GM23248 (cell line): Measurements from ENCODE around the gene UBALD1. TPM values are rescaled to one million over a fixed set of nuclear protein-coding genes. Genes with fewer than 3 reads are reported as not detected.

Experiments used
- DNase-seq: peaks from one replicate; pipeline ENCODE4 v3.0.0-alpha.2; 2015
- H2AFZ ChIP-seq: fragments of 200-600 bp; sonication (generic); 2 replicates; pipeline ENCODE4 v1.6.1; 2016; ENCODE audit warnings: antibody characterized with exemption
- H3F3A ChIP-seq: fragments of 200-600 bp; sonication (generic); 2 replicates; pipeline ENCODE4 v1.6.1; 2016; ENCODE audit warnings: mild to moderate bottlenecking, antibody characterized with exemption, mixed run types; ENCODE audit not compliant: insufficient read depth
- H3K27ac ChIP-seq: fragments of 200-600 bp; sonication (generic); 2 replicates; pipeline ENCODE4 v1.5.1; 2016; ENCODE audit warnings: mild to moderate bottlenecking
- H3K27me3 ChIP-seq: fragments of 200-600 bp; sonication (generic); replicated peaks from 2 replicates; pipeline ENCODE4 v1.6.1; 2016; ENCODE audit warnings: mild to moderate bottlenecking; ENCODE audit not compliant: insufficient read depth
- H3K36me3 ChIP-seq: fragments of 200-600 bp; sonication (generic); 2 replicates; pipeline ENCODE4 v1.6.1; 2016; ENCODE audit warnings: low read depth, mild to moderate bottlenecking
- H3K4me1 ChIP-seq: fragments of 200-600 bp; sonication (generic); 2 replicates; pipeline ENCODE4 v1.6.1; 2016; ENCODE audit warnings: mild to moderate bottlenecking; ENCODE audit not compliant: insufficient read depth
- H3K4me2 ChIP-seq: fragments of 200-600 bp; sonication (generic); one replicate; pipeline ENCODE4 v1.6.1; 2016; ENCODE audit warnings: mild to moderate bottlenecking; ENCODE audit not compliant: unreplicated experiment
- H3K4me3 ChIP-seq: fragments of 200-600 bp; sonication (generic); 2 replicates; pipeline ENCODE4 v1.5.1; 2016; ENCODE audit warnings: mild to moderate bottlenecking
- H3K79me2 ChIP-seq: fragments of 200-600 bp; sonication (generic); 2 replicates; pipeline ENCODE4 v1.6.1; 2016; ENCODE audit warnings: mild to moderate bottlenecking; ENCODE audit not compliant: insufficient read depth
- H3K9ac ChIP-seq: fragments of 200-600 bp; sonication (generic); 2 replicates; pipeline ENCODE4 v1.6.1; 2016; ENCODE audit warnings: mild to moderate bottlenecking
- H3K9me2 ChIP-seq: fragments of 200-600 bp; sonication (generic); 2 replicates; pipeline ENCODE4 v1.6.1; 2016; ENCODE audit warnings: mixed run types, mild to moderate bottlenecking, moderate library complexity; ENCODE audit not compliant: insufficient read depth
- H3K9me3 ChIP-seq: fragments of 200-600 bp; sonication (generic); one replicate; pipeline ENCODE4 v1.6.1; 2017; ENCODE audit warnings: low read depth
- H4K20me1 ChIP-seq: fragments of 200-600 bp; sonication (generic); 2 replicates; pipeline ENCODE4 v1.6.0; 2016; ENCODE audit not compliant: insufficient read depth
- EZH2 ChIP-seq: fragments of 200-600 bp; sonication (generic); IDR thresholded peaks from 2 replicates; pipeline ENCODE4 v1.6.1; 2018; ENCODE audit warnings: antibody characterized with exemption, mild to moderate bottlenecking; ENCODE audit not compliant: insufficient read depth, poor library complexity, severe bottlenecking
- EZH2phosphoT487 ChIP-seq: fragments of 200-600 bp; sonication (generic); IDR thresholded peaks from 2 replicates; pipeline ENCODE4 v1.6.1; 2018; ENCODE audit warnings: antibody characterized with exemption, moderate library complexity, mild to moderate bottlenecking, low read depth; ENCODE audit not compliant: insufficient read depth
- WGBS, 2 experiments: methylation state at CpG; one replicate each; pipeline ENCODE4 v1.1.6; 2015 to 2017; ENCODE audit warnings: low lambda C conversion rate in 2 of 2, low coverage in 1 of 2; ENCODE audit errors: missing lambda C conversion rate in 2 of 2; 5-methylcytosine and 5-hydroxymethylcytosine counted together
- in situ Hi-C: fragments of 300-500 bp; cut with MboI; formaldehyde crosslinking; loops from 2 replicates; pipeline ENCODE4 v1.15.0; 2020
- polyA plus RNA-seq: library from polyadenylated mRNA; unstranded; fragments of >200 nt; fragmentation: Nextera tagmentation; extraction: Ambion mirVana; gene quantifications from 2 replicates; pipeline ENCODE4 v1.2.1, GENCODE V29; 2016
- total RNA-seq: library from RNA; depleted of rRNA; stranded (reverse); fragments of >200 nt; shearing (Covaris generic); gene quantifications from 2 replicates; pipeline ENCODE4 v1.2.3, GENCODE V29; 2014

UBALD1 gene
- total and polyA plus RNA-seq, 2 experiments from 2014 or later, result 10.3 to 17.4 TPM

- 98 to 99% methylated on average over 8 of the region's 8 CpGs for WGBS, 2 experiments
- H3K27me3 ChIP-seq, result no peaks in the 10 kb centered on the region
- peaks cover 82% of the 10 kb centered on the region for H3K79me2 ChIP-seq
- no peak overlapping the region for H3K9ac ChIP-seq
- no peaks in the 10 kb centered on the region for H3K36me3 ChIP-seq
- TF ChIP-seq EZH2, result no peak
- no peak for TF ChIP-seq EZH2phosphoT487
- H3K4me1 ChIP-seq, result no peaks in the 10 kb centered on the region
- H4K20me1 ChIP-seq, result no peaks in the 10 kb centered on the region; the same call in 1 of the 2 replicates
- H3K4me3 ChIP-seq, result no peak overlapping the region
- no peak for DNase-seq
- no peaks in the 10 kb centered on the region for H3K9me2 ChIP-seq
- no peaks in the 10 kb centered on the region for H3F3A ChIP-seq
- no peak overlapping the region for H2AFZ ChIP-seq
- no peak overlapping the region for H3K4me2 ChIP-seq
- H3K9me3 ChIP-seq, result no peaks in the 10 kb centered on the region
- in situ Hi-C loops, result no loop called here
- H3K27ac ChIP-seq, result no peak overlapping the region
These were observed 32.9 kb upstream of the UBALD1 start for GRCh38 chr16:4647644-4647980.

DNA sequence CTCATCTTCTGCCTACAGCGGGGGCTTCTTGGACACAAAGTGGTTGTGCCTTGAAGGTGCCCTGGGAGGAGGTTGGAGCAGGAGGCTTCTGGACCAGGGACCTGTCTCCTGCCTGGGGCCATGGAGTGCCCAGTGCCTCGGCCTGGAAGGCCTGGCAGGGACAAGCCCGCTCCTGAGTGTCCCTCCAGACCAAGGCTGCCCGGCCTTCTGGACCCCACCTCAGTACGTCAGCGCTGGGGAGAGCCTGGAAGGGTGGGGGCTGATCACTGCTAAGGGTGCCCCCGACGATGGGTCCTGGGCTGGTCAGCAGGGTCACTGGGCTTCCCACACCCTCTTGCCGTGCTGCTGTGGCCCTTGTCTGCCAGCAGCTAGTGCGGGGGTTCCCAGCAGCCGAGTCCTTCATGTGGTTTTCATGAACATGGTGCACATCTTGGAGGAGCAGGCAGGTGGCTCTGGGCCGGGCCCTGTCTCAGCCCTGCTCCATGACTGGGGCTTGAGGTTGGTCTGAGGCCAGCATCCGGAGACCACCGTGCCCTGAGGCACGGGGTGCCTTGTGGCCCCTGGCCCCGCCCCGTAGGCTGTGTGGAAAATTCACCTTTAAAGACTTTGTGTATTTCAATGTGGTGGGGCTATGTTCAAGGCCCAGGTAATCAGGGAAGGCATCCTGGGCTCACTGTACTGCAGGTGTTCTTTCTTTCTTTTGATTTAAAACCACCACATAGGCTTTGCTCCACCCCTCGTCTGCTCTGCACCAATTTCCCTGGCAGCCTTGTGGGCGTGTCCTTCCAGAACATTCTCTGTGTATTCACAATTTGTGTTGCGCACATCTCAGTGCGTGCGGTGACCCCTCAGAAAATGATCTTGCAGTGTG is 32.3 kb upstream of the UBALD1 start:
- H2AFZ ChIP-seq, result no peak overlapping the region
- H3K36me3 ChIP-seq, result no peaks in the 10 kb centered on the region
- 96 to 97% methylated on average over 22 of the region's 22 CpGs for WGBS, 2 experiments
- H3K4me1 ChIP-seq, result no peaks in the 10 kb centered on the region
- no peaks in the 10 kb centered on the region for H3K27me3 ChIP-seq
- H3K9me2 ChIP-seq, result no peaks in the 10 kb centered on the region
- no peak for DNase-seq
- no peaks in the 10 kb centered on the region for H3F3A ChIP-seq
- no peak overlapping the region for H3K4me2 ChIP-seq
- no peak overlapping the region for H3K27ac ChIP-seq
- H3K9ac ChIP-seq, result no peak overlapping the region
- no peaks in the 10 kb centered on the region for H3K9me3 ChIP-seq
- no peak overlapping the region for H3K4me3 ChIP-seq
- in situ Hi-C loops, result no loop called here
- TF ChIP-seq EZH2, result no peak
- TF ChIP-seq EZH2phosphoT487, result no peak
- H4K20me1 ChIP-seq, result no peaks in the 10 kb centered on the region; the same call in 1 of the 2 replicates
- H3K79me2 ChIP-seq, result peaks cover 88% of the 10 kb centered on the region

GRCh38 chr16:4641895-4642294 is 27.2 kb upstream of the UBALD1 start:
- no peaks in the 10 kb centered on the region for H3K9me2 ChIP-seq
- no peak overlapping the region for H3K4me3 ChIP-seq
- TF ChIP-seq EZH2phosphoT487 (no peak), EZH2 (no peak)
- no peak overlapping the region for H3K27ac ChIP-seq
- no peaks in the 10 kb centered on the region for H3K27me3 ChIP-seq
- no peaks in the 10 kb centered on the region for H3K4me1 ChIP-seq
- peaks cover 100% of the 10 kb centered on the region for H3K79me2 ChIP-seq
- H3K4me2 ChIP-seq, result no peak overlapping the region
- no peaks in the 10 kb centered on the region for H3K9me3 ChIP-seq
- H3F3A ChIP-seq, result no peaks in the 10 kb centered on the region
- no peak overlapping the region for H2AFZ ChIP-seq
- H3K9ac ChIP-seq, result no peak overlapping the region
- H4K20me1 ChIP-seq, result peaks cover 6% of the 10 kb centered on the region; the same call in 1 of the 2 replicates
- 96 to 98% methylated on average over 14 of the region's 14 CpGs for WGBS, 2 experiments
- in situ Hi-C loops, result no loop called here
- no peak for DNase-seq
- H3K36me3 ChIP-seq, result no peaks in the 10 kb centered on the region

DNA sequence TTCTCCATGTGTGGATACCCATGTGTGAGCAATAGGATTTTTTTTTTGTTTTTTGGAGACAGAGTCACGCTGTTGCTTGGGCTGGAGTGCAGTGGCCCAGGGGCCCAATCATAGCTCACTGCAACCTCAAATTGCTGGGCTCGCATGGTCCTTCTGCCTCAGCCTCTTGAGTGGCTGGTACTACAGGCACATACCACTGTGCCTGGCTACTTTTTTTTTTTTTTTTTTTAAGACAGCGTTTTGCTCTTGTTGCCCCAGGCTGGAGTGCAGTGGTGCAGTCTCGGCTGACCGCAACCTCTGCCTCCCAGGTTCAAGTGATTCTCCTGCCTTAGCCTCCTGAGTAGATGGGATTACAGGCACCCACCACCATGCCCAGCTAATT is 26.6 kb upstream of the UBALD1 start:
- H3K27me3 ChIP-seq, result no peaks in the 10 kb centered on the region
- H3K27ac ChIP-seq, result no peak overlapping the region
- H3K4me1 ChIP-seq, result no peaks in the 10 kb centered on the region
- no peak overlapping the region for H2AFZ ChIP-seq
- peaks cover 6% of the 10 kb centered on the region; the same call in 1 of the 2 replicates for H4K20me1 ChIP-seq
- H3K9me2 ChIP-seq, result no peaks in the 10 kb centered on the region
- H3K4me2 ChIP-seq, result no peak overlapping the region
- in situ Hi-C loops, result no loop called here
- H3F3A ChIP-seq, result no peaks in the 10 kb centered on the region
- peaks cover 100% of the 10 kb centered on the region for H3K79me2 ChIP-seq
- H3K9ac ChIP-seq, result no peak overlapping the region
- no peaks in the 10 kb centered on the region for H3K36me3 ChIP-seq
- TF ChIP-seq EZH2phosphoT487 (no peak), EZH2 (no peak)
- no peaks in the 10 kb centered on the region for H3K9me3 ChIP-seq
- 82 to 92% methylated on average over 5 of the region's 5 CpGs for WGBS, 2 experiments
- no peak overlapping the region for H3K4me3 ChIP-seq
- no peak for DNase-seq
